ENCODE results near the gene EXOC2.

Gene EXOC2

GRCh38 chr6:678520-678919 is 14.4 kb downstream of the EXOC2 start:
- Histone ChIP-seq H3K36me3 (replicated peaks; ENCODE audit: low read depth, low read length) (peaks cover 3% of the 10 kb centered on the region), H3K79me2 (ENCODE audit: low read length) (peaks cover 37% of the 10 kb centered on the region)
- TF ChIP-seq CTCF (IDR thresholded peaks at IDR 0.05; ENCODE audit: low read depth, low read length) (no peak), EZH2phosphoT487 (IDR thresholded peaks at IDR 0.05; ENCODE audit: low read depth) (no peak)

GRCh38 chr6:677919-678318 is 15.0 kb downstream of the EXOC2 start:
- Histone ChIP-seq H4K20me1 (ENCODE audit: insufficient read depth, low read length) (no peaks in the 10 kb centered on the region), H3K27me3 (ENCODE audit: low read depth, low read length) (no peaks in the 10 kb centered on the region), H3K4me1 (ENCODE audit: low read length) (peaks cover 5% of the 10 kb centered on the region), H3K36me3 (replicated peaks; ENCODE audit: low read depth, low read length) (no peaks in the 10 kb centered on the region), H3K4me3 (ENCODE audit: low read length) (no peak overlapping the region), H3K9ac (ENCODE audit: low read length) (no peak overlapping the region), H3K9me3 (ENCODE audit: insufficient read depth, low read length) (no peaks in the 10 kb centered on the region), H2AFZ (ENCODE audit: low read depth, low read length) (no peak overlapping the region), H3K4me2 (ENCODE audit: low read length) (no peak overlapping the region), H3K79me2 (ENCODE audit: low read length) (peaks cover 31% of the 10 kb centered on the region), H3K27ac (ENCODE audit: low read length) (no peak overlapping the region)
- TF ChIP-seq CTCF (IDR thresholded peaks at IDR 0.05; ENCODE audit: low read depth, low read length) (no peak), EZH2phosphoT487 (IDR thresholded peaks at IDR 0.05; ENCODE audit: low read depth) (no peak)

More at GRCh38 chr6:678520-678919, 14.4 kb downstream of the EXOC2 start:
- H2AFZ ChIP-seq (ENCODE audit: low read depth, low read length), result no peak overlapping the region
- peaks cover 7% of the 10 kb centered on the region for H3K4me1 ChIP-seq (ENCODE audit: low read length)
- no peak overlapping the region for H3K9ac ChIP-seq (ENCODE audit: low read length)
- H3K9me3 ChIP-seq (ENCODE audit: insufficient read depth, low read length), result no peaks in the 10 kb centered on the region
- H4K20me1 ChIP-seq (ENCODE audit: insufficient read depth, low read length), result no peaks in the 10 kb centered on the region
- H3K4me2 ChIP-seq (ENCODE audit: low read length), result no peak overlapping the region
- no peak overlapping the region for H3K4me3 ChIP-seq (ENCODE audit: low read length)
- H3K27ac ChIP-seq (ENCODE audit: low read length), result no peak overlapping the region
- no peaks in the 10 kb centered on the region for H3K27me3 ChIP-seq (ENCODE audit: low read depth, low read length)

GRCh38 chr6:674956-675355 is 18.0 kb downstream of the EXOC2 start:
- Histone ChIP-seq H3K9ac (ENCODE audit: low read length) (no peak overlapping the region), H3K36me3 (replicated peaks; ENCODE audit: low read depth, low read length) (peaks cover 5% of the 10 kb centered on the region), H3K79me2 (ENCODE audit: low read length) (peaks cover 18% of the 10 kb centered on the region), H3K4me2 (ENCODE audit: low read length) (no peak overlapping the region), H3K4me1 (ENCODE audit: low read length) (no peaks in the 10 kb centered on the region), H3K4me3 (ENCODE audit: low read length) (no peak overlapping the region), H2AFZ (ENCODE audit: low read depth, low read length) (no peak overlapping the region), H4K20me1 (ENCODE audit: insufficient read depth, low read length) (no peaks in the 10 kb centered on the region), H3K27ac (ENCODE audit: low read length) (no peak overlapping the region), H3K9me3 (ENCODE audit: insufficient read depth, low read length) (no peaks in the 10 kb centered on the region), H3K27me3 (ENCODE audit: low read depth, low read length) (no peaks in the 10 kb centered on the region)
- TF ChIP-seq EZH2phosphoT487 (IDR thresholded peaks at IDR 0.05; ENCODE audit: low read depth), result no peak
- TF ChIP-seq CTCF (IDR thresholded peaks at IDR 0.05; ENCODE audit: low read depth, low read length), result no peak

GRCh38 chr6:674406-674805 is 18.5 kb downstream of the EXOC2 start:
- H2AFZ ChIP-seq (ENCODE audit: low read depth, low read length), result no peak overlapping the region
- H3K27ac ChIP-seq (ENCODE audit: low read length), result no peak overlapping the region
- H3K9ac ChIP-seq (ENCODE audit: low read length), result no peak overlapping the region
- no peak overlapping the region for H3K4me2 ChIP-seq (ENCODE audit: low read length)
- peaks cover 15% of the 10 kb centered on the region for H3K79me2 ChIP-seq (ENCODE audit: low read length)
- TF ChIP-seq EZH2phosphoT487 (IDR thresholded peaks at IDR 0.05; ENCODE audit: low read depth) (no peak), CTCF (IDR thresholded peaks at IDR 0.05; ENCODE audit: low read depth, low read length) (no peak)
- no peaks in the 10 kb centered on the region for H3K4me1 ChIP-seq (ENCODE audit: low read length)
- H3K36me3 ChIP-seq (replicated peaks; ENCODE audit: low read depth, low read length), result peaks cover 5% of the 10 kb centered on the region
- no peaks in the 10 kb centered on the region for H4K20me1 ChIP-seq (ENCODE audit: insufficient read depth, low read length)
- H3K4me3 ChIP-seq (ENCODE audit: low read length), result no peak overlapping the region
- no peaks in the 10 kb centered on the region for H3K27me3 ChIP-seq (ENCODE audit: low read depth, low read length)
- no peaks in the 10 kb centered on the region for H3K9me3 ChIP-seq (ENCODE audit: insufficient read depth, low read length)
